ENCODE results near the gene PLEKHJ1.

Gene PLEKHJ1

DNA sequence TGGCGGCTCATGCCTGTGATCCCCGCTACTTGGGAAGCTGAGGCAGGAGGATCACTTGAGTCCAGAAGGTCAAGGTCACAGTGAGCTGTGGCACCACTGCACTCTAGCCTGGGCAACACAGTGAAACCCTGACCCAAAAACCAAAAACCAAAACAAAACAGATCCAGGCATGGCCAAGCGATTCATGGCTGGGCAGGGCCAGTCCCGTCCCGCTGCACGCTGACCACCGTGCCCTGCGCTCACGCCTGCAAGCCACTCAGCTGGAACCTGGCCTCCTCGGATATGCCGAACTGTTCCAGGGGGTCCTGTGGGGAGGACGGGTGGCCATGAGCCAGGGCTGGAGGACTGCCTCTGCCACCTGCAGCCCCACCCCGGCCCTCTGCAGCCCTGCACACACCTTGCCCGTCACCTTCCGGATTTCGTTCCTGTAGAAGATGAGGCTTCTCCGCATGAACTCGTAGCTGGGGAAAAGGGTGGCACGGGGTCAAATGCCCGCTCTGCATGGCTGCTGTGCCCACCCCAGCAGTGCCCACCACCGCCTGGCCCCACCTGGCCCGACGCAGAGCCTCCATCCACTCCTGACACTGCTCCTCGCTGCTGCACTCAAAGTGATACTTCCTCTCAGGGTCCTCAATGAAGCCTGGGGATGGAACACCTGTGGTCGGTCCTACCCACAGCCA is 2.4 kb downstream of the PLEKHJ1 start:
- no peaks in the 10 kb centered on the region; the same call in 1 of the 2 replicates for H3K4me1 ChIP-seq (ENCODE audit: control insufficient read depth, insufficient read depth, low read length)
- no peaks in the 10 kb centered on the region for H3K27me3 ChIP-seq (ENCODE audit: control insufficient read depth, insufficient read depth, low read length)
- no peaks in the 10 kb centered on the region for H3K9me3 ChIP-seq (ENCODE audit: control insufficient read depth, insufficient read depth, low read length)
- H3K36me3 ChIP-seq (ENCODE audit: control insufficient read depth, insufficient read depth, low read length) = peaks cover 17% of the 10 kb centered on the region
- H3K27ac ChIP-seq (ENCODE audit: low read length) = no peak overlapping the region
- H3K4me3 ChIP-seq (ENCODE audit: low read length) = no peak overlapping the region
- WGBS (ENCODE audit: insufficient coverage, insufficient read length) = no CpG with 5 or more reads among the region's 25 CpGs
- DNase-seq (ENCODE audit: low read depth, low spot score) = no peak

DNA sequence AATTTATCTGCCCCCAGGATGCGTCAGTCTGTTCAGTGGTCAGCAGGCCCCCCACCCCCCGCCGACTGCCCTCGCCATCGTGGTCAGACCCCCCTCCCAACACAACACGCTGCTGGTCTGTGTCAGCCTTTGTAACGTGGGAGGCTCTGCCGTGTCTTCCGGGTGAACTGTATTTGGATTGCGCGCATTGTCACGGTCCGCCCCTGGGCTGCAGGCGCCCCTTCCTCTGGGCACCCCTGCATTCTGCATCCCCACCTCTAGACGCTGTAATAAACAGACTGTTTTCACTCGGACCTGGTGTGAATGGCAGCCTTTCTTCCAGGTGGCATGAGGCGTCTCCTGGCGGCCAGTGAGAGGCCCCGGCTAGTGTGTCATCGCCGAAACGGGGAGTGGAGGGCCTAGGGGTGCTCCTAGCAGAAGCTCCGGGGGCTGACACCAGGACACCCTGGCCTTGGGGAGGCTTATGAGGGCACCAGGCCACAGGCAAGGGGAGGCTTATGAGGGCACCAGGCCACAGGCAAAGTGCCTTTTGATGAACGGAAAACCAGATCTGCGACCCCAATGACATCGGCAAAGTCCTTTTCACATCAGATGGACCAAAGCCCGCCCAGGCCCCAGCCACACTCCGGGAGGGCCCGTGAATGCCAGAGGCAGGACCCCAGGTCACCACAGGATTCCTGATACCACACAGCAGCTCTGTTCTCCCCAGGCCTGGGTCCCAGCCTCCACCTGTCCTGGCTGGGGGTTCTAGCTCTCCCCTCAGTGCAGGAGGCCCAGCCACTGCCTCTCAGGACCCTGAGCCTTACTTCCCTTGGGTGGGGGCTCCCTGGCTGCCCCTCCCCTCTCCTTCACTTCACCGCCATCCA is 3.6 kb downstream of the PLEKHJ1 start:
- no peaks in the 10 kb centered on the region for H3K9me3 ChIP-seq (ENCODE audit: control insufficient read depth, insufficient read depth, low read length)
- H3K4me3 ChIP-seq (ENCODE audit: low read length) = no peak overlapping the region
- no CpG with 5 or more reads among the region's 30 CpGs for WGBS (ENCODE audit: insufficient coverage, insufficient read length)
- no peak for DNase-seq (ENCODE audit: low read depth, low spot score)
- peaks cover 26% of the 10 kb centered on the region for H3K36me3 ChIP-seq (ENCODE audit: control insufficient read depth, insufficient read depth, low read length)
- H3K27me3 ChIP-seq (ENCODE audit: control insufficient read depth, insufficient read depth, low read length) = no peaks in the 10 kb centered on the region
- H3K27ac ChIP-seq (ENCODE audit: low read length) = no peak overlapping the region
- H3K4me1 ChIP-seq (ENCODE audit: control insufficient read depth, insufficient read depth, low read length) = no peaks in the 10 kb centered on the region

DNA sequence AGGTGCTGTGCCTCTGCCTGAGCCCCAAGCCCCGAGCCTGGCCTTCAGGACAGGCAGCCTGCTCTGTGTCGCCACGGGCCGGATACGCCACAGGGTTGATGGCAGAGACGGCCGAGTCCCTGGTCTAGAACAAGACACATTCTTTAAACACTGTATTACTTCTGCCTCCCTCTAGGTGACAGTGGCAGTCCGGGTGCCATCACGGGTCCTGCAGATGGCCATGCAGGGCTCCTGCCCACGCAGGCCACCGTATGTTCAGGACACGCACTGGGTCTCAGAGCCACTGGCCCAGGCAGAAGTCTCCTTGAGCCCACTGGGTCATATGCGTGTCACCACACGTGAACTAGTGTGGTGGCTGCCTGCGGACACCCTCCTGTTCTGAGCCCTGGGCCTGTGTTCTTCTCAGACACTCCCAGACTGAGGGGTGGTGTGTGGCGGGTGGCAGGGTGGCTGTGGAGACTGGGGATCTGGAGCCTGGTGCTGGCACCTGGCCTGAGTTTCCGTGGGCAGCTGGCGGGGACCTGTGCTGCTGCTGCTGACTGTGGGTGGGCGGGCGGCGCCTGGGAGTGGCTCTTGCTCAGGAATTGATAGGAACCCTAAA is 4.4 kb downstream of the PLEKHJ1 start:
- H3K9me3 ChIP-seq (ENCODE audit: control insufficient read depth, insufficient read depth, low read length) = no peaks in the 10 kb centered on the region
- H3K27ac ChIP-seq (ENCODE audit: low read length) = no peak overlapping the region
- WGBS (ENCODE audit: insufficient coverage, insufficient read length) = no CpG with 5 or more reads among the region's 21 CpGs
- DNase-seq (ENCODE audit: low read depth, low spot score) = no peak
- no peaks in the 10 kb centered on the region for H3K27me3 ChIP-seq (ENCODE audit: control insufficient read depth, insufficient read depth, low read length)
- H3K4me3 ChIP-seq (ENCODE audit: low read length) = no peak overlapping the region
- H3K4me1 ChIP-seq (ENCODE audit: control insufficient read depth, insufficient read depth, low read length) = no peaks in the 10 kb centered on the region
- peaks cover 29% of the 10 kb centered on the region for H3K36me3 ChIP-seq (ENCODE audit: control insufficient read depth, insufficient read depth, low read length)

DNA sequence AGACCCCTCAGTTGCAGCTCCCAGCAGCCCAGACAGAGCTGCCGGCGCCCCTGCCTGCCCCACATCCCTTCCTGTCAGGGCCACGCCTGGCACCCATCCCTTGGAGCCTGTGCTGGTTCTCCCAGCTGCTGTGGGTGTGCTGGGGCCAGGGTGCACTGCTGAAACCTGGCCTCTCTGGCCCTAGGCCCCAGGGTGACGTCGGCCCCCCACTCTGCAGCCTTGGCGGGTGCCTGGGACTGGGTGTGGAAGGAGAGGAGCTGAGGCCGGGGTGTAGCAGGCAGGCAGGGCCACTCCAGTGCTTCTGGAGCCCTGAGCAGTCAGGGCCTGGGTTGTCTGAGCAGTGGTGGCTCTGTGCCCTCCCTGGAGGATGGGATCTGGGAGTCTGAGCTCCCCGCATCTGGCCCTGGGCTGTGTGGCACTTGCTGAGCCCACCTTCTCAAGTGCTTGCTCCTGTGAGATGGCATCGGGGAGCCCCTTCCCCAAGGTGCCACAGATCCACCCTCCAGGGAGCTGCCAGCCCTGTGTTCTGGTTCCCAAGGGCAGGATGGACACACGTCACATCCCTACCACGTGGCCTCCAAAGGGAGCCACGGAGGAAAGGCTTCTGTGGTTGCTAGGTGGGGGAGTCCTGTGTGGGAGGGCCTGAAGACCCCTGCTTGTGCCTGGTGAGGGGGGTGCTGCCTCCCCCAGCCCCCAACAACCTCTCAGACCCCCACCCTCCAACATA is 5.2 kb downstream of the PLEKHJ1 start:
- Histone ChIP-seq H3K9me3 (ENCODE audit: control insufficient read depth, insufficient read depth, low read length) (no peaks in the 10 kb centered on the region), H3K27ac (ENCODE audit: low read length) (no peak overlapping the region), H3K27me3 (ENCODE audit: control insufficient read depth, insufficient read depth, low read length) (no peaks in the 10 kb centered on the region), H3K4me3 (ENCODE audit: low read length) (no peak overlapping the region), H3K4me1 (ENCODE audit: control insufficient read depth, insufficient read depth, low read length) (no peaks in the 10 kb centered on the region), H3K36me3 (ENCODE audit: control insufficient read depth, insufficient read depth, low read length) (peaks cover 36% of the 10 kb centered on the region)
- no peak for DNase-seq (ENCODE audit: low read depth, low spot score)
- WGBS (ENCODE audit: insufficient coverage, insufficient read length) = no CpG with 5 or more reads among the region's 12 CpGs

DNA sequence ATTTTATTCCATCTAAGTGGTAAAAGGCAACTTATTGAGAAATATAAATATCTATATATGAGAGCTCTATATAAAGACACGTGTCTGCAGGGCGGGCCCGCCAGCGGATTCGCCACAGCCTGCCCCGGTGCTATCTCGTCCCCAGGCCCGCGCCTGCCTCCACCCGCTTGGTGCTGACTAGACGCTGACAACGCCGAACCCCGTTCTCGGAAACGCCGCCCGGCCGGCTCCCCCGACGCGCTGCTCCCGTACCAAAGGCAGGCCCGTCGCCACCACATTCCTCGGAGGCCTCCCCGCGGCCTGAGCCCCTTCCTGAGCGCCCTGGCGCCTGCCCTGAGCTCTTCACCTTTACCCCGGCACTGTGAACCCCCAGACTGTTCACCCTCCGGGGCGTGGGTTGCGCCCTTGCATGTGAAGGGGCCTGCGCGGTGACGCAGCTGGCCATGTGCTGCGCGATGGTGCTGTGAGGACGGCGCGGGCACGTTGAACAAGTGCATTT is 6.0 kb downstream of the PLEKHJ1 start:
- no peaks in the 10 kb centered on the region for H3K9me3 ChIP-seq (ENCODE audit: control insufficient read depth, insufficient read depth, low read length)
- H3K27me3 ChIP-seq (ENCODE audit: control insufficient read depth, insufficient read depth, low read length) = no peaks in the 10 kb centered on the region
- peaks cover 42% of the 10 kb centered on the region for H3K36me3 ChIP-seq (ENCODE audit: control insufficient read depth, insufficient read depth, low read length)
- no peak for DNase-seq (ENCODE audit: low read depth, low spot score)
- H3K27ac ChIP-seq (ENCODE audit: low read length) = no peak overlapping the region
- no peaks in the 10 kb centered on the region for H3K4me1 ChIP-seq (ENCODE audit: control insufficient read depth, insufficient read depth, low read length)
- no CpG with 5 or more reads among the region's 43 CpGs for WGBS (ENCODE audit: insufficient coverage, insufficient read length)
- H3K4me3 ChIP-seq (ENCODE audit: low read length) = no peak overlapping the region

DNA sequence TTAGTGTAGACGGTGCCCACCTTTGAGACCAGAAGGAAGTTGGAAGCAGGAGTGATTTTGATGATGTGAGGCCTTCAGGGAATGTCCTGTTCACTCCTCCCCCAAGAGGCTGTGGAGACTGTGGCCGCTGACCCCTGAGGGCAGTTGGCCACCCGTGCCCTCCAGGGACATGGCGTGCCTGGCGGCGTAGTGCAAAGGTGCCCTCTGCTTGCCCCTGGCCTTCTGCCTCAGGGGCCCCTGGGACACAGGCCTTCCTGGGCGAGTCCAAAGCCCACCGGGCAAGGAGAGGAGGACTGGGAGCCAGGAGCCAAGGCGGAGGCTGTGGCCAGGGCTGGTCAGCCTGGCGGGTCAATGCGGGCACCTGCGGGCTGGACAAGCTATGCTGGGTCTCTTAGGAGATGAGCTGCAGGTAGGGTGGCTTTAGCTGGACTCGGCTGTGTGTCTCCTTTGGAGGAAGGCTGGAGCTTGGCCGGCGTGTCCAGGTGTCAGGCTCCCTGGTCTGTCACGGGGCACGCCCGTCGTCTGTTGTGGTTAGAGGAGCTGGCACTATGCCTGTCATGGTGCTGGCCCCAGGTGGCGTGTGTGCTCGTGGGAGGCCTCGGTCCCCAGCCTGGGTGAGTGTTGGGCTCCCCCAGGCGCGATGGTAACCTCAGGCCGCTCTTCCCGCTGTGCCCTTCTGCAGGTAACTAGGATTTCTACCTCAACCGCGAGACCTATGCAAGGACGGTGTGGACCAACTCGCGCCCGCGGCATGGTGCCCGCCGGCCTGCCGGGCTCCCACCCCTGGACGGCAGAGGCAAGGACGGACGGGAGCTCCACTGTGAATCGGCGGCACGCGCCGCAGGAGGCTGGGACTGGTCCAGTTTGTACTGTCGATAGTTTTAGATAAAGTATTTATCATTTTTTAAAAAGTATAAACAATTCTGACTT is 6.8 kb downstream of the PLEKHJ1 start:
- Histone ChIP-seq H3K27me3 (ENCODE audit: control insufficient read depth, insufficient read depth, low read length) (no peaks in the 10 kb centered on the region), H3K4me1 (ENCODE audit: control insufficient read depth, insufficient read depth, low read length) (no peaks in the 10 kb centered on the region), H3K36me3 (ENCODE audit: control insufficient read depth, insufficient read depth, low read length) (peaks cover 46% of the 10 kb centered on the region), H3K4me3 (ENCODE audit: low read length) (no peak overlapping the region), H3K27ac (ENCODE audit: low read length) (no peak overlapping the region), H3K9me3 (ENCODE audit: control insufficient read depth, insufficient read depth, low read length) (no peaks in the 10 kb centered on the region)
- no CpG with 5 or more reads among the region's 45 CpGs for WGBS (ENCODE audit: insufficient coverage, insufficient read length)
- DNase-seq (ENCODE audit: low read depth, low spot score) = no peak

DNA sequence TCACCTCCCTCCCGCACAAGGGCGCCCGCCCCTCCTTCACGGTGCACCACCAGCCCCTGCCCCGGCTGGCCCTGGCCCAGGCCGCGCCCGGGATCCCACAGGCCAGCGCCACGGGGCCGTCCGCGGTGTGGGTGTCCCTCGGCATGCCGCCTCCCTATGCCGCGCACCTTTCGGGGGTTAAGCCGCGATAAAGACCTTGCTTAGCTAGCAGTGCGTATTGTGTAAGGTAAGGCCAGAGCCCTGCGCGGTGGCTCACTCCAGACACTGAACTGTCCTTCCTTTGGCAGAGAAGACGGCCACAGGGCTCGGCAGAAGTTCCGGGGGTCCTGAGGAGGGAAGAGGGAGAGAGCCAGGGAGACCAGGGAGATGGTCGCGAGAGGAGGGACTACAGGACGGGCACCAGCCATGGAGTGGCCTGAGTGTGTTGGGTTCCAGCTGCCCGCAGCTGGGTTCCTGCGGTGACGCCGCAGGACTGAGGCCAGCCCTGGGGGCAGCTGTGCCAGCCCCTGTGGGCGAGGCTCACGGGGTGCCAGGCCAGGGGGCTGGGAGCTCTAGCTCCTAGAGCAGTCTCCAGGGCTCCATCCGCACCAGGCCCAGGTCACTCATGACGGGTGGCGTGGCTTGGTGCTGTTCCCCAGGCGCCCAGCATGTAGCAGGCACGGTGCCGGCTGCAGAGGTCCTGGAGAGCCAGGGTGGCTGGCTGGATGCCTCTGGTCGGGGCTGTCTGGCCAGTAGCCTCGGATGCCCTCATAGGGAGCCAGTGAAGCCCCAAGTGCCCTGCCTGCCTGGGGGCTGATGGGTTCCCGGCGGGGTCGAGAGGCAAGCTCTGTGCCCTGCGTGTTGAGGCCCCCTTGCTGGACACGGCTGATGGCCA is 7.7 kb downstream of the PLEKHJ1 start:
- Histone ChIP-seq H3K27ac (ENCODE audit: low read length) (no peak overlapping the region), H3K9me3 (ENCODE audit: control insufficient read depth, insufficient read depth, low read length) (no peaks in the 10 kb centered on the region), H3K4me1 (ENCODE audit: control insufficient read depth, insufficient read depth, low read length) (no peaks in the 10 kb centered on the region), H3K27me3 (ENCODE audit: control insufficient read depth, insufficient read depth, low read length) (no peaks in the 10 kb centered on the region), H3K4me3 (ENCODE audit: low read length) (no peak overlapping the region), H3K36me3 (ENCODE audit: control insufficient read depth, insufficient read depth, low read length) (peaks cover 41% of the 10 kb centered on the region)
- no peak for DNase-seq (ENCODE audit: low read depth, low spot score)
- no CpG with 5 or more reads among the region's 48 CpGs for WGBS (ENCODE audit: insufficient coverage, insufficient read length)

DNA sequence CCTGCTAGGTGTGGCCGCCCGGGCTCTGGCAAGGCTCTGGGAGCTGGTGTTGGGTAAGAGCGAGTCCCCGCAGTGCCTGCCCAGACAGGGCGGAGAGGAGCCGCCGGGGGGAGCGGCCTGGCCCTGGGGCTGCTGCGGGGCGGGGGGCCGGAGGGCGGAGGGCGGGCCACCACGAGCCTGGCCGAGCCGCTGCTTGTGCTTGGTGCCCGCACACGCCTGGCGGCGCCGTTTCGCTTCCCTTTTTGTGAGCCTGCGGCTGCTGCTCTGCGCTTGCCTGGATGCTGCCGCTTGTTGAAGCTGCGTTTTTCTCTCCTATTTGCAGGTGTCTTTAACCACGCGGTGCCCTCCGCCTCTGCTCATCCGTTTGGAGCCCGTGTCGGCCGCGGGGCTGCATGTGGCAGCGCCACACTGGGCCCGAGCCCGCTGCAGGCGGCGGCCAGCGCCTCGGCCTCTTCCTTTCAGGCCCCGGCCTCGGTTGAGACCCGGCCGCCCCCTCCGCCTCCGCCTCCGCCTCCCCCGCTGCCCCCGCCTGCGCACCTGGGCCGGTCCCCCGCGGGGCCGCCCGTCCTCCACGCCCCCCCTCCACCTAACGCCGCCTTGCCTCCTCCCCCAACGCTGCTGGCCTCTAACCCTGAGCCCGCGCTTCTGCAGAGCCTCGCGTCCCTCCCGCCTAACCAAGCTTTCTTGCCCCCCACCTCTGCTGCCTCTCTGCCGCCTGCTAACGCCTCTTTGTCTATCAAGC is 8.5 kb downstream of the PLEKHJ1 start:
- Histone ChIP-seq H3K9me3 (ENCODE audit: control insufficient read depth, insufficient read depth, low read length) (no peaks in the 10 kb centered on the region), H3K4me1 (ENCODE audit: control insufficient read depth, insufficient read depth, low read length) (no peaks in the 10 kb centered on the region), H3K4me3 (ENCODE audit: low read length) (no peak overlapping the region), H3K27me3 (ENCODE audit: control insufficient read depth, insufficient read depth, low read length) (no peaks in the 10 kb centered on the region), H3K36me3 (ENCODE audit: control insufficient read depth, insufficient read depth, low read length) (peaks cover 41% of the 10 kb centered on the region), H3K27ac (ENCODE audit: low read length) (no peak overlapping the region)
- no CpG with 5 or more reads among the region's 67 CpGs for WGBS (ENCODE audit: insufficient coverage, insufficient read length)
- DNase-seq (ENCODE audit: low read depth, low spot score) = no peak

Data from iPS DF 6.9 (cell line).